Measurements from ENCODE around the gene UBE3C.
A peak's percentile ranks its signal among the peaks of the same experiment; 100 is the strongest.
"Not testable (repeated sequence)": the region's sequence is repeated elsewhere in the genome, so short reads cannot be mapped to it uniquely, and the experiment has no call there.

UBE3C gene

DNA sequence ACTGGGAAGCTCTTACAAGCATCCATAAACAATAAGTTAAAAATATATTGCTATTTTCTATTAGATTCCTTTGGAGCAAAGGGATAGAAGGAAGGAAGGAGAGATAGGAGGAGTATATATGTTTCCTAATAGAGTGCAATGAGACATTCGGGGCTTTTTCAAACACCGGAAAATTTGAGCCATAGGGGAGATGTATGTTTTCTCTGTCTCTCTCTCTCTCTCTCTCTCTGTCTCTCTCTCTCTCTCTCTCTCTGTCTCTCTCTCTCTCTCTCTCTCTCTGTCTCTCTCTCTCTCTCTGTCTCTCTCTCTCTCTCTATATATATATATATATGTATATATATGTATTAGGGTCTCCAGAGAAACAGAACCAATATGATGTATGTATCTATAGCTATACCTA is 7.9 kb upstream of the UBE3C start:
- not testable (repeated sequence) for DNase-seq (ENCODE audit: low spot score)

DNA sequence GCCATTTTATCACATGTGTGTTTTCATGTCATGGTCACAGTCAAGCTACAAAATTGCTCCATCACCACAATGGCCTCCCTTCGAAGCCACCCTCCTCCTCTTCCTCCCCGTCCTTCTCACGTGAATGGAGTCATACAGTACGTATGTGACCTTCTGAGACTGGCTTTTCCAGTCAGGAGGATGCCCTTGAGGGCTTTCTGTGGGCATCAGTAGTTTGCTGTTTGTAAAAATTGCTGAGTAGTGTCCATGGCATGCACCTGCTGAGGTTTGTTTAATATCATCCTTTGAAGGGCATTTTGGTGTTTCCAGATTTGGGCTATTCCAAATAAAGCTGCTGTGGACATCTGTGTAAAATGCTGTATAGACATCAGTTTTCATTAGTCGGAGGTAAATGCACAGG is 5.9 kb upstream of the UBE3C start:
- DNase-seq (ENCODE audit: low spot score), result no peak

DNA sequence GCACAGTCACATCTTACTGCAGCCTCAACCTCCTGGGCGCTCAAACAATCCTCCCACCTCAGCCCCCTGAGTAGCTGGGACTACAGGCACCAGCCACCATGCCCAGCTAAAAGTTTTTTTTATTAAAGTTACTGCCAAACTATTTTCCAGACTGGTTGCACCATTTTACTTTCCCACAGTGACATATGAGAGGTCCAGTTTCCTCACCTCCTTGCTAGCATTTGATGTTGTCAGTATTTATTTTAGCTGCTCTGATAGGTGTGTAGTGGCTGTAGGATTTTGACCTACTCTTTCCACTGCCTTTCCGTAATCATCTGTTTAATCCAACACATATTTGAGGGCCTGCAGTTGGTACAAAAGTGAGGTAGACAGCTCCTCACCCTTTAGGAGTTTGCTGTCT is 5.4 kb upstream of the UBE3C start:
- DNase-seq (ENCODE audit: low spot score), result no peak

DNA sequence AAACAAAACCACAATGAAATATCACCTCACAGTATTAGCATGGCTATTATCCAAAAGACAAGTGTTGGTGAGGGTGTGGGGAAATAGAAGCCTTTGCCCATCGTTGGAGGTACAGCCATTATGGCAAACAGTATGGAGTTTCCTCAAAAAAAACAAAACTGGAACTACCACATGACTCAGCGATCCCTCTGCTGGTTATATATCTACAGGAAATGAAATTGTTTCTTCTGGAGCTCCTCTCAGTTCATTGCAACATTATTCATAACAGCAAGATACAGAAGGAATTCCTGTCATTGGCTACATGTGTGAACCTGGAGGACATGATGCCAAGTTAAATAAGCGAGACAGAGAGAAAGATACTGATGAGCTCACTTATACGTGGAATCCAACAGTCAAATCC is 2.4 kb upstream of the UBE3C start:
- no peak for DNase-seq (ENCODE audit: low spot score)

DNA sequence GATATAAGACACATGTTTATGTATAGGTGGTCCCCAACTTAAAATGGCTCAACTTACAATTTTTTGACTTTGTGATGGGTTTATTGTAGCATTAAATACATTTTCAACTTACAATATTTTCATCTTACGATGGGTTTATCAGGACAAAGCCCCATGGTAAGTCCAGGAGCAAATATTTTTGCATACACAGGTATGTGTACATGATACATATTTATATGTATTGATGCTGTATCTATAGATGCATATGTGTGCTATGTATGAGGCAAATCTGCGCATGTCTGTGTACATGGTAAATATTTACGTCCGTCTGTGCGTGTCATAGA is 664 bp upstream of the UBE3C start:
- no peak for DNase-seq (ENCODE audit: low spot score)

DNA sequence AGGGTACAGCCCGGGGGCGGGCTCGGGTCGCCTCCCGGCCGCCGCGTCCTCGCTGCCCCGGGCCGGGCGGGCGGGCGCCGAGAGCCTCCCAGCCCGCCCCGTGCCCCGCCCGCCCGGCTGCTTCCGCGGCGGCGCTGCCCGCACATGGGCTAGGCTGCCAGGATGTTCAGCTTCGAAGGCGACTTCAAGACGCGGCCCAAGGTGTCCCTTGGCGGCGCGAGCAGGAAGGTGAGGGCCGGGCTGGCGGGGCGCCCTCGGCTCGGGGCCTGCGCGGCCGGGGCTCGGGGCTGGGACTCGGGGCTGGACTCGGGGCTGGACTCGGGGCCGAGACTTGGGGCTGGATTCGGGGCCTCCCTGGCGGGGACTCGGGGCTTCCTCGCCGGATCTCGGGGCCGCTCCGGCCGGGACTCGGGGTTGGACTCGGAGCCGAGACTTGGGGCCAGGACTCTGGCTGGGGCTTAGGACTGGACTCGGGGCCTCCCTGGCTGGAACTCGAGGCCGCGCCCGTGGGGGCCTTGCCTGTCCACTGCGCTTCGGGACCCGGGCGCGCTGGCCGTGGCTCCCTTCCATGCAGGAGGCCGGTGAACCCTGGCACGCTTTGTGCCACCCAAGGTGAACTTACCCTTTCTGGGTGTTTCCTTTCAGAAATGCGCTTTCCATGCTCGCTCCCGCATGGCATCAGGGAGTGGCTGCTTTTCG is 534 bp downstream of the UBE3C start:
- no peak for DNase-seq (ENCODE audit: low spot score)

DNA sequence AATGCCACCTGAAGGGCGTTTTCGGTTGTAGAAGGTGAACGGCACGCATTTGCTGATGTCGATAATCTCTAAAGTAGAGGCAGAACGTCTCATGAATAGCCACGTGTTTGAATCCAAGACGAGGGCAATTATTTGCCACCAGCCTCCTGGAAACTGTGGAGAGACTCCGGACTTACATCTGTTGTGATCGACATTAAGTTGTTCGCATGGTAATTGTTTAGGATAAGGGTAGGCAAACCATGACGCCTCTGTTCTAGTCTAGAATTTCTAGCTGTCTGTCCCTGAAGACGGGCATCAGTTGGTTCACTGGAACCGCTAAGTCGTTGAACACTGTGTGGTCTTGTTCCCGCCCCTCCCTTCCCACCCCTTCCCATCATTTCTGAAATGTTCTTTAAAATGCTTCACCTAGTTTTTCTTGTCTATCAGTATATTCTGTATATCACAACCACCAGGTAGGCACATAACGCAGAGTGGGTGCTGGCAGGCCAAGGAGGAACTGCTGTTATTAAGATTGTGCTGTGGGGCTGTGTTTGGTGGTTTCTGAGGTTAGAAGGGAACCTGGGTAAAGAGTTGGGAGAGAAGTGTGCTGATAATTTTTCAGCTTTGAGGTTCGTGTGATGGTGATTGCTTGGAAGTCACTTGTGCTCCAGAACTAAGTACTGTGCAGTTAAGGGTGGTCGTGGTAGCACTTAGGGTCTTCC is 1.2 kb downstream of the UBE3C start:
- DNase-seq (ENCODE audit: low spot score), result no peak

DNA sequence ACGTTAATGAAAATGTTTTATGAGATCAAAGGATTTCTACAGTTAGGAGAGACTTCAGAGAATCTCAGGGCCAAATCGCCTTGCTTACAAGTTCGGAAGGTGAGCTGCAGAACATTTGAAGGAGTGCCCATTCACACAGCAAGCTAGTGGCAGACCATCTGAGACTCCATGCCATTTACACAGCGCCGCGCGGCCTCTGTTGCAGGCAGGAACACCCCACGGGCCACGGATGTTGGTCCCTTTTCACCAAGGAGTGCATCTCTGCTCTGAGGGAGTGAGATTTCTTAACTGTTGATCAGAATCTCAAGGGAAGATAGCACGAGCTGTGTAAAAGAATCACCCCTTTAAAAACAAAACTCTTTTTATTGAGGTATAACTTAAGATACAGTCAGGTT is 1.8 kb downstream of the UBE3C start:
- no peak for DNase-seq (ENCODE audit: low spot score)

DNA sequence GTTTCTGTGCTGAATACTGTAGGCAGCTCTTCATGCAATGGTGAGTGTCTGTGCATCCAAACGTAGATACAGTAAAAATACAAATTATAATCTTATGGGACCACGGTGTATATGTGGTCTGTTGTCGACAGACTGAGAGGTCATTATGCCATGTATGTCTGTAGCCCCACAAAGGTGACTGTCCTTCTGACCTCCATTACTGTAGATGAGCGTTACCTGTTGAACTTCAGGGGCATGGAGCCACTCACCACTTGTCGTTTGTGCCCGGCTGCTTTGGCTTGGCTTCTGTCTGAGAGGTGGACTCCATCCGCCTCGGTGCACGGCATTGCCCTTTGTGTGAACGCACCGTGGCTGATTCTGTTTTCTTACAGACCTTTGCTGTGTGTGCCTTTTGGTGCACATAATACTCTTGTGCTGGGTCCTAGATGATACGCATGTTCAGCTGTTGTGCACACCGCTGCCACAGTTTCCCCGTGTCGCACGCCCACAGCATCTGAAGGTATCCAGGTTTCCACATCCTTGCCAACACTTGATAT is 2.9 kb downstream of the UBE3C start:
- DNase-seq (ENCODE audit: low spot score), result no peak

DNA sequence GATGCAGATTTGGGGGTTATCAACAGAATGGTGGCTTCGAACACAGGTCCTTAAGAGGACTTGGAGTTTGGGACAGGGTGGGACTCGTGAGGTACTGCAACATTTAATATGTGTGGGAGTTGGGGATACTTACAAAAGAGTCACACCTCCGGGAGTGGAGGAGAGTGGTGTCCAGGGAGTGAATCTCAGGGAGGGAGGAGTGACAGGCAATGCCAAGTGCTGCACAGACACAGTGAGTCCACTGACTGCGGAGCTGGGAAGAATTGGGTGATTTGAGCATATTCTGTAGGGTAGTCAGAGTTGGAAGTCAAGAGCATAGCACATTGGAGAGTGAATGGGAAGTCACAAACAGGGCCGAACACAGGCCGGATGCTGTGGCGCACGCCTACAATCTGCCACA is 5.1 kb downstream of the UBE3C start:
- DNase-seq (ENCODE audit: low spot score), result no peak

DNA sequence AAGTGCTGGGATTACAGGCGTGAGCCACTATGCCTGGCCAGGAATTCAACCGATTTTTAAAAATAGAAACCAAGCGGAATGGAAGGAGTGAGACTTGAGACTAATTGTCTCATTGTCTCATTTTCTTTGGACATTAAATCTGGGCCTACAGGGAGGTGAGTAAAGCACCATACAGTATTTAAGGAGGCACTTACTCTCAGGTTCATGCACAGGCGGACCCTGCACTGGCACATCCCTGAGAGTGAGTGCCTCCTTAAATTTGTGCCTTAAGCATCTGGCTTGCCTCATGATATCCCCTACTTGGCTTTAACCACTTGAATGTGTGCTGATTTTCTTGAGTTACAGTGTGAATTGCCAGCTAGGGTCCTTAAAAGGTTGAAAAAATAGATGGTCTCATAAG is 10.6 kb downstream of the UBE3C start:
- DNase-seq (ENCODE audit: low spot score), result no peak

DNA sequence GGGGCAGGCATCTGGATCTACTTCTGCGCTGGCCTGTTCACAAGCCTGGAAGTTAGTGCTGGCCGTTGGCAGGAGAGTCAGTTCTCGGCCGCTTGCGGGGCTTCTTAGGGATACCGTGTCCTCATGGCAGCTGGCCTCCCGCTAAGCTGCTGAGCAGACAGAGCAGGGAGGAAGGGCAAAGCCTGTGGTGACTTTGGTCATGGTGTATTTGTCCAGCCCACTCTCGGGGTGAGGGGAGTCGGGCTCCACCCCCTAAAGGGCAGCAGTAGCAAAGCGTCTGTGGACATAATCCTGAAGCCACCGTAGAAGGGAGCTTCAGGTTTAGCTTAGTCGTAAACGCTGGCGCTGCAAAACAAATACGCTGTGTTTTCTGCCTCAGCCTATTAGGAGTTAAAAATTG is 12.2 kb downstream of the UBE3C start:
- peak; percentile 45 for DNase-seq (ENCODE audit: low spot score)

DNA sequence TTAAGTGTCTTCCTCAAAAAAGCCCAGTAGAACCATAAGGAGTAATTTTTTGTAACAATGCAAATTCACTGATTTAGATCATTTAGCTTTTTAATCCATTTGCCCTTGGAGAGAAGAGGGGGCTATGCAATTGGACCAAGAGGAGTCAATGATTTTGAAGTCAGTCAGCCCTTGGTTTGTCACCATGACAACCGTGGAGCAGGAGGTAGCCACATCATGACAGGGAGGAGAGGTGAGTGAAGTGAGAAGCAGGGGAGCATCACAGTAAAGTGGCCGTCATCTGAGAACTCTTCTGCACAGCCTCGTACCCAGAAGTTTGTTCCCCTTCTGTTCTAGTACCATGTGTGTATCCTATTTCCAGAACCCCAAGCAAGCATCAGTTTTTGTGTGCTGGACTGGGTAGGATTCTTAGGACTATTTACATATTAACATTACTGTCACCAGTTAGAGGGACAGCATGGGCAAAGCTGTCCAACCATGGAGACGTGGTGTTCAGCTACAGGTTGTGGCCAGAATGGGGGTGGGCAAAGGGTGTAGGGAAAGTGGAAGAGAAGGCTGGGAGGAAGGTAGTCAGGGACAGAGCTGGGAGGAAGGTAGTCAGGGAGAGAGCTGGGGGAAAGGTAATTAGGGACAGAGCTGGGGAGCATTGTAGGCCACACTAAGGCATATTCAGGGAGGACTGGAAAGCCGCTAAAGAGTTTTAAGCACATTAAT is 13.1 kb downstream of the UBE3C start:
- DNase-seq (ENCODE audit: low spot score), result peak; percentile 17

DNA sequence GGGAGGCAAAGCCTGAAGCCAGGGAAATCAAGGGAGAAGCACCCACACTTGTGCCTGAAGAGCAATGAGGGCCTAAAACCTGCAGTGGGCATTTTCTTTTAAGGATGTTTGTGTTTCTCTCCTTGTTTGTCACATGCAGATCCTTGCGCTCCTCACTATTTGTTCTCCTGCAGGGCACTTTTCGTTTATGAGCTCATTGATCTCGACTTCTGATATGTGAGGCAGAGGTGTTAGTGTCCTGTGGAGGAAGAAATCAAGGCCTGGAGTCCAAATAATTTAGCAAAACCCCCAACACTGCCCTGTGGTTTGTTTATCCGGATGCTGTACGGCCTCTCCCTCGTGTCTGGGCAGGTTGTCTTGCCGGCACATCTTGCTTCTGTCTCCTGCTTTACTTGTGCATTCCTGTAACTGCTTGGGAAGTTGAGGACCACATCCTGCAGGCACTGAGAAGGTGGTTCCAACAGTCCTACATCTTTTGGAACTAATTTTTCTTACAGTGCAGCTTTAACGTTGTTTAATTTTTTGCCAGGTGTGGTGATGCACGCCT is 13.7 kb downstream of the UBE3C start:
- DNase-seq (ENCODE audit: low spot score), result no peak

DNA sequence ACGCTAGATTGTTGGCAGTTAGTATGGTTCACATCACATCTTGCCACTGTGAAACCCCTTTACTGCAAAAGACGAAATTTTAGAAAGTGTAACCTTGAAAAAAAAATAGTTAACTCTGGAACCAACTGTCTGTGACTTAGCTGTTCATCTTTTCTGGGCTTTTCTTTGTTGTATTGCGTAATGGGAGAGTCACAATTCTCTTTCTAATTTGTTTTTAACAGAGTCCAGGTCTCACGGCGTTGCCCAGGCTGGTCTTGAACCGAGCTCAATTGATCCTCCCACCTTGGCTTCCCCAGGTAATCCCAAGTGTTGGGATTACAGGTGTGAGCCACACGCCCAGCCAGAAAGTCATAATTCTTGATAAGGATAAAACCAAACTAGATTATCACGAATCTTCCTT is 14.5 kb downstream of the UBE3C start:
- no peak for DNase-seq (ENCODE audit: low spot score)

DNA sequence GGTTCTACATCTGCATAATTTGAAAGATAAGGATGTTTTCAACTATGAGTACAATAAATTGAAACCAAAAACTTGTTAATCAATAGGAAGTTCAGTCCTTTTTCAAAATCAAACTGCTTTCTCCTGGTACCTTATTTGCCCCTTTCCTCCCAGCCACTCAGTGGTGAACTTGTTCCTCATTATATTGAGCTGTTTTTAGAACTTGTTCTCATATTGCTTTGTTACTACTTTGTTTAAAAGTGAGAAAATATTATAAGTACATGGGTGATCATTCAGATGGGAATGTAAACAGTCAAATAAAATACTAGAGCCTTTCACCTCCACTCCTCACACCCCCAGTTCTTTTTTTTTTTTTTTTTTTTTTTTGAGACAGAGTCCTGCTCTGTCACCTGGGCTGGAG is 17.2 kb downstream of the UBE3C start:
- DNase-seq (ENCODE audit: low spot score), result no peak

DNA sequence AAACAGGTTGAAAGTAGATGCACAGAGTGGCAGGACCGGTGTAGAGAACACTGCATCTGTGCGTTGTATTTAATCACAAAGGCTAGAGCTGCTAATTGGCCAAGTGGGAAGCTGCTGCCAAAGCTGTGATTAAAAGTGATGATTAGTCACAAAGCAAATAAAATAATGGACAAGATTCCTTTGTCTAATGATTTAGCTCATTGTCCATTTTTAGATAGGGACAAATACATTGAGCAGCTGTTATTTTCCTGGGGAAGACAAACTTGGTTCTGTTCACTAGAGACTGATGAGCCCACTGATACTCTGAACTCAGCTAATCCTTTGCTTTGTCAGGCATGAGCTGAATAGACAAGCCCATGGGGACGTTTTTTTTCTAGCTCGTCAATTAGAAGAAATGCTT is 19.7 kb downstream of the UBE3C start:
- DNase-seq (ENCODE audit: low spot score), result no peak

DNA sequence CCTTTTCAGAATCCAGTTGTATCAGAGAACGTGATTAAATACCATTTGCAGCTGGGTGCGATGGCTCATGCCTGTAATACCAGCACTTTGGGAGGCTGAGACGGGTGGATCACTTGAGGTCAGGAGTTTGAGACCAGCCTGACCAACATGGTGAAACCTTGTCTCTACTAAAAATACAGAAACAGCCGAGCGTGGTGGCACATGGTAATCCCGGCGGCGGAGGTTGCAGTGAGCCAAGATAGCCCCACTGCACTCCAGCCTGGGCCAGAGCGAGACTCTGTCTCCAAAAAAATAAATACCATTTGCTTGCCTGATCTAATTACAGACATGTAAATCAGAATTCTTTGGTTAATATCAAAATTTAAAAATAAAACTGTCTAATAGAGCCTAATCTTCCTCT is 20.8 kb downstream of the UBE3C start:
- not testable (repeated sequence) for DNase-seq (ENCODE audit: low spot score)

DNA sequence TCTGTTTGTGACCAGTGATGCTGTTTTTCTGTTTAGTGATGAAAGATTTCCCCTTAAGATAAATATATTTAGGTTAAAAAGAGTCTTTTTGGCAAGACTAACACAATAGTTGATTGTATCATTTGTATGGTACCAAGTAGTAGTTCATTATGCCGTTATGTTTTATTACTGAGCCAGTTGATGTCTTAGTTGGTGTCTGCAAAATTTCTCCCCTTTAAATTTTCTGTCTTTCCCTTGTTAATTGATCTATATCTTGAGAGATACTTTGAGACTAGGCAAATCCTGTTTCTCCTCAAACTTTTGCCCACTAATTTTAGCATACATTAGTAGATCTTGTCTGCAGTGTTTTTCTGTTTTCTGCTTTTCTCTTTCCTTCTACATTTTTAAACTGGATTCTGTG is 21.7 kb downstream of the UBE3C start:
- no peak for DNase-seq (ENCODE audit: low spot score)

DNA sequence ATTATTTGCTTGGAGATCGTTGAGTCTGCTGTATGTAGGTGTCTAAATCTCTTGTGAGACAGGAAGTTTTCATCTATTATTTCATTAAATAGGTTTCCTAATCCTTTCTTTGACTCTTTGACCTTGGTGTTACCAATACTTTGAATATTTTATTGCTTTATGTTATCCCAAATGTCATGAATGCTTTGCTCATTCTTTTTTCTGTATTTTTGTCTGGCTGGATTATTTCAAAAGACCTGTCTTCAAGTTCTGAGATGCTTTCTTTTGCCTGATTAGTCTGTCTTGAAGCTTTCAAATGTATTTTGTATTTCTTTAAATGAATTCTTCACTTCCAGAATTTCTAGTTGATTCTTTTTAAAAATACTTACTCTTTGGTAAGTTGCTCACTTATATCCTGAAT is 27.3 kb downstream of the UBE3C start:
- no peak for DNase-seq (ENCODE audit: low spot score)

DNA sequence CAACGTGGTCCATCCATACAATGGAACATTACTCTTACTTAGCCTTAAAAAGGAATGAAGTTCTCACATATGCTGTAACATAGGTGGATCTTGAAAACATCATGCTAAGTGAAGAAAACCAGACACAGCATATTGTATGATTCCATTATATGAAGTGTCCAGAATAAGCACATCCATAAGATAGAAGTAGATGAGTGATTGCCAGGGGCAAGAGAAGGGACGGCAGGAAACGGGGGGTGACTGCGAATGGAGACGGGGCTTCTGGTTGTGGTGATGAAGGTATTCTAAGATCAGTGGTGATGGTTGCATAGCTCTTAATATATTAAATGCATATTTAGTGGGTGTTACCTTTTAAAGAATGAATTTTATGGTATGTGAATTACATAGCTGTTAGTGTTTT is 29.8 kb downstream of the UBE3C start:
- no peak for DNase-seq (ENCODE audit: low spot score)

DNA sequence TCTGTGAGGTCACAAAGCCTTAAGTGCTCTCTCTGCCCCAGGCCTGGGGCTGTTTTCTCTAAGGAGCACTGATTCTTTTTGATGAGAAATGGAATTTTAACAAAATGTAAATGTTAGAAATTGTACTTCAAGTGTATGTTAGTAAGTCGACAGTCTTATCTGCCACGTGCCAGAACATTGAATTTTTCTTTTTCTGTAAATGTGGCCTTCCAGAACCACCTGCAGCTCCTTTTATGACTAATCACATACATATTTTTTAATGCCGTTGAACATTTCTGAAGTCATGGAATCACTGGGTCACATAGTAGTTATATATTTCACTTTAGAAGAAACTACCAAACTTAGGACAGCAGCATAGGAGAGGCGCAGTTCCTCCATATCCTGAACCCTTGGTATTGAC is 38.0 kb downstream of the UBE3C start:
- DNase-seq (ENCODE audit: low spot score), result no peak

DNA sequence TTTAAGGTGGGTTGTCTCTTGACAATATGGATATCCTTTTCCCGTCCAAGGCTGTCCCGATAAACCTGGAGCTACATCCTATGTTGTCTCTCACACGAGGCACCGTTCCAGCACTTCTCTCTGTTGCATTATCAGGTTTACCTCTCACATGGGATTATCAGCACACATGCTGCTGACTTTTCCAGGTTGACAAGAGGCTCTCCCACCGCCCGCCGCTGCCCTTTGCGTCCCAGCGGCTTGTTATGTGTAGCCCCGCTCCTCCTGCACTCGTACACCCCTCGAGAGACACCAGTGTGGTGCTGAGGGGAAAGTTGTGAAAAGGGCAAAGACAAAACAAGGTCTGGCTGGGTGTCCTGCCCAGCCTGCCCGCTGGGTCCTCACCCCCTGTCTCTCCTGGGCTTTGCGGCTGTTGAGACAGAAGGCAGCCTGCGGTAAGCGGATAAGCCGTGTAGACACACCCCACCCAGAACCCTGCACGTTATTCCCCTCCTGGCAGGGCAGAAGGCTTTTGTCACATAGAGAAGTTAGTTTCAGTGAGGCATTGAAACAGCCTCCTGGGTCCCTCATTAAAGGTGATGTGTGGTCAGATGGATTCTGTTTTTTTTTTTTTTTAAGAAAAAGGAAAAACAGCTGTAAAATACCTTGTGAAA is 38.7 kb downstream of the UBE3C start:
- no peak for DNase-seq (ENCODE audit: low spot score)

Data from iPS-NIHi11 (cell line).